Activated CD8-positive, alpha-beta memory T cell treated with anti-CD3 and anti-CD28 coated beads for 24 hours (primary cell): ENCODE data around the gene TYSND1.
"Not testable (repeated sequence)": the region's sequence is repeated elsewhere in the genome, so short reads cannot be mapped to it uniquely, and the experiment has no call there.

Source experiments
- DNase-seq: peaks from one replicate; pipeline ENCODE4 v3.0.0-alpha.2; 2020

Gene TYSND1

DNA sequence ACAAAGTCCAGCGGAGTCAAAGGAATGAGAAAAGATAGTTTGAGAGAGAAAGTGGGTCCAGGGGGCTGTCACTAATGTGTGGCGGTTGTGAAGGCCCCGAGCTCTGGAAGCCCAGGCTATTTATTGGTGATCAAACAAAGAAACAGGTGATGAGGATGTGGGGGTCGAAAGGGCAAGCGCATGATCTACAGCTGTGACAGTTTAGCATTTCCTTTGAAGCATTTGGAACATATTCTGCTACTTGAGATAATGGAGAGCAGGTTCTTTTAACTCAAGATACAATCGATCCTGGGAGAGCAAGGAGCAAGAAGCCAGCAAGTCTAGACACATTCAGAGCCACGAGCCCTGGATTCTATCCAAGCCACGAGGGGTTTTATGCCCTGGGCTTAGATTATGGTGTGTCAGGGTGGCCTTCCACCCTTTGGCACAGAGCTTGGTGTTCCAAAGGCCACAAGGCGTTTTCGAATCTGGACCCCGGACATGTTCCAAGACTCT lies 45.4 kb downstream of the TYSND1 start:
- DNase-seq, result not testable (repeated sequence)

DNA sequence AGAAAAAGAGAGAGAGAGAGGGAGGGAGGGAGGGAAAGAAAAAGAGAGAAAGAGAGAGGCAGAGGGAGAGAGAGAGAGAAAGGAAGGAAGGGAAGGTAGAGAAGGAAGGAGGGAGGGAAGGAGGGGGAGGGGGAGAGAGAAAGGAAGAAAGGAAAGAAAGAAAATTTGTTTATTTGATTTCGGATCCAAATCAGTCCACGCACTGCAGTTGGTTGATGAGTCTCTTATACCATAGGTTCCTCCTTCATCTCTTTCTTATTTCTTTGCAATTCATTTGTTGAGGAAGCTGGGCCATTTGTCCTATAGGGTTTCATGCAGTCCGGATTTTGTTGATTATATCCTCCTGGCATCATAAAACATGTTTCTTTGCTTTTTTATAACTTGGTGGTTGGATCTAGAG lies 48.2 kb downstream of the TYSND1 start:
- no peak for DNase-seq

DNA sequence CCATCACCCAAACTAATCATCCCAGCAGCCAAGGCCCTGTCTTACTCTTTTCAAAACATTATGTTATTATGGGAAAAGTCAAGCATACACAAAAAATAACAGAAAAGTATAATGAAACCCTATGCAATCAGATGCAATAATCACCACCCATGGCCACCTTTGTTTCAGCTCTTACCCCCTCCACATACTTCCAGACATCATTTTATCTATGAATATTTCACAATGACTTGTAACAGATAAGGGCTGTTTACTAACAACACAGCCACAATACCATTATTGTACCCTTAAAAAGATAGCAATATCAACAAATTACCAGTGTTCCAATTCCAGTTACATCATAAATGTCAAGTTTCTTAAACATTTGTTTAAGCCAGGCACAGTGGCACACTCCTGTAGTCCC lies 49.0 kb downstream of the TYSND1 start:
- no peak for DNase-seq

DNA sequence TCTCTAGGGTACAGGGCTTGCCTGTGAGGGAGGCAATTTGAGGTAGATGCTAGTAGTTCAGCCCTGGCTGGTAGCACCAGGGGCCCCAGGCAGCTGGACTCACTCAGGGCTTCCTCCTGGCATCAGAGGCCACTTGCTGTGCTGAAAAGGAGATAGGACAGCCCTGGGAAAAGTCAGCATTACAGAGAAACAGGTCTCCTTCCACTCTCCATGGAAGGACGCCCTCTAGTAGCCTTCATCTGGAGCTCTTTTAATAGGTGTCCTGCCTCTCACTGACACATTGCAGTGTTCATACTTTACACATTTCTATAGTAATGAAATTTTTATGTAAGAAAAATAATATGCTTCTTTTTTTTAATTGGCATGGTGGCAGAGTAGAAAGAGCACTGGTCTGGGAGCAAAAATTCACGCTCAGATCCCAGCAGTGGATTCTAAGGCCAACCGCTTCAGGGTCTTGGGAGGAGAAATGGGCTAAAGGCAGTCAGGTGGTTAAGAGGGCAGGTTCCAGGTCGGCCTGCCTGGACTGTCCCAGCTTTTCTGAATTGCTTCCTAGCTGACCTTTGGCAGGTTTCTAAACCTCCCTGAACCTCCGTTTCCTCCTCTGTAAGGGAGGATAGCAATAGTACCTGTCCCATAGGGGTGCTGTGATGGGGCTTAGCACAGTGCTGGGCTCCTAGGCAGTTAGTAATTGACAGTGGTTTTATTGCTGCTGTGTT lies 49.6 kb downstream of the TYSND1 start:
- DNase-seq, result no peak

DNA sequence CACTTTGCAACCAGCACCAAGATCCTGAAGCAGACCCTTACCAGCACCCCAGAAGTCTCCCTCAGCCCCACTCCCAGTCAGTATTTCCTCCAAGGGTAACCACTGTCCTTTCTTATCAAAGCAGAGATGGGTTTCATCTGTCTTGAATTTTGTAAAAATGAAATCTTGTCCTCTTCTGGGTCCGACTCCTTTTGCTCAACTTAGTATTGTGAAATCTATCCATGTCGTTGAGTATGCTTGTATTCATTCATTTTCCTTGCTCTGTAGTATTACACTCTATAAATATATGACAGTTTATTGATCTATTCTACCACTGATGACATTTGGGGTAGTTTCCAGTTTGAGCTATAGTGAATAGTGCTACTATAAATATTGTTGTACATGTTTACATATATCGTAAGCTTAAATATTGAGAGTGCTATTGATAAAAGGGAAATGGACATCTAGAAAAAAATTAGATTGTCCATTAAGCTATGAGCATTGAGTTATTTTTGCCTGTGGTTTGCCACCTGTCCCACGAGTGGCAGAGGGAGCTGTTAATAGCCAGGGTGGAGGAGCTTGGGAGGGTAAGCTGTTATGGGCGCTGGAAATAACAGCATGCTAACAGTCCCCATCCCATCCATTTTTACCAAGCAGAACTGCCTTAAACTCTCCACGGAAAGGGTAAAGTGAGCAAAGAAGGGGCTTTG lies 50.3 kb downstream of the TYSND1 start:
- DNase-seq, result no peak

DNA sequence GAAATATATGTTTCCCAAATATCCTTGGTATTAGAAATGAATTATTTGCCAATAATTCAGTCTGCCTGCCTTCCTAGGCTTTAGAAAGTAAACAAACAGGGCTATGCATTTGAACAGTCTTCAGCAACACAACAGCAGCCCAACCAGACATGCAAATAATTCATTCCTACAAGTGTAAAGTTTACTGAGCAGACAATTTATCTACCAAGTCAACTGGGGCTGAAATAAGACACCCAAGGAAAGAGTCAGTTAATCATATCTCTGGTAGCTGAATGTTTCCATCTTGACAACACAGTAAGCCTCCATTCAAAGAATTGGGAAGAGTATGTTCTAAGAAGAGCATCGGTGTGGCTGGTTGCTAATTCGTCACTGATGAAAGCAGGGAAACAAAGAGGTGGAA lies 52.2 kb downstream of the TYSND1 start:
- DNase-seq, result no peak

DNA sequence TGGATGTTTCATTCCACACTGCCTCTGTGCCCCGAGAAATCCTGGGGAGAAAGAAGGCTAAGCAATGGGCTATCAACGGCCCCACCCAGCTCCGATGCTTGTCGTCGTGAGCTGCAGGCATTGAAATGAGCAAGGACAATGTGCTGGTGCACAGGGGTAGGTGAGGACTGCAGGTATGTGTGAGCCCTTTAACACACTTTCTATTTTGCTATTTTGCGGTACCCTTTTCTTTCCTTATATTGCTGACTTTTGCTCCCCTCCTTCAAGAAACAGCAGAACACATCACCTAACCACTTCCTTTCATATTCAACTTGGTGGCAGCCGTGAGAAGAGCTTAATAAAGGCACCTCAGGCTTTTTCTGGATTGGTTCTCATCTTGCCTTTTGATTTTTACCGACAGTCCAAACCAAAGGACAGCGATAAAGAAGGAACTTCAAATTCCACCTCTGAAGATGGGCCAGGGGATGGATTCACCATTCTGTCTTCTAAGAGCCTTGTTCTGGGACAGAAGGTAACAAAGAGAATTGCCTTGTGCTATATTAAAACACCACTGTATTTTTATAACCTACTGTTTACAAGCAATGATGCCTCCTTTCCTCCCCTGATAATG lies 53.1 kb downstream of the TYSND1 start:
- DNase-seq, result peak; percentile 63

DNA sequence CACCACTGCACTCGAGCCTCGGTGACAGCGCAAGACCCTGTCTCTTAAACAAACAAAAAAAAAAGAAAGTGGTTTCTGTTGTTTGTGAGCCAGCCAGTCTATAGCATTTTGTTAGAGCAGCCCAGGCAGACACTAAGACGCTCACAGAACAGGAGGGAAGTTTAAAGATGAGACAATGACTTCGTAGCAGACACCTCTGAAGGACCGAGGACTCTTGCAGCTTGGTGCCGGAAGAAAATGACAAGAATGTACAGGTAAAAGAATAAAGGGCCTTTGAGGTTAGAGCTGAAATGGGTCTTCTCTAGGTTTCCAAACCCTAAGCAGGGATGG lies 54.1 kb downstream of the TYSND1 start:
- DNase-seq, result no peak

DNA sequence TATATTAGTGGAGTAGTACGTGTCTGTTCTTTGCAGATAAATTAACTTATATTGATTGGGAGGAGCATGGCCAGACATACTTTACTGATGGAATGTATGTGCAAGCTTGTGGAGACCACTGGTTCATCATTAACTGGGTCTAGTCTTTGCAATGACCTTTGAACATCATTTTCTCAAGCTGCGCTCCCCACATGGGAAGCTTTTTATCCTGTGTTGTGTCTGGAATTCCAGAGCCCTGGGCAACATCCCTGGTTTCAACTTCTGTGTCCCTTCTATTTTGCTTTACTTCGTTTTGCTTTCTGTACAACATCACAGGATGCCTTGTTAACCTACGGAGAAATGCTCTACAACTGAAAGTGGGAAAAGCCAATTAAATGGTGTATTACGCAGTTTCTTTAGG lies 55.5 kb downstream of the TYSND1 start:
- no peak for DNase-seq

DNA sequence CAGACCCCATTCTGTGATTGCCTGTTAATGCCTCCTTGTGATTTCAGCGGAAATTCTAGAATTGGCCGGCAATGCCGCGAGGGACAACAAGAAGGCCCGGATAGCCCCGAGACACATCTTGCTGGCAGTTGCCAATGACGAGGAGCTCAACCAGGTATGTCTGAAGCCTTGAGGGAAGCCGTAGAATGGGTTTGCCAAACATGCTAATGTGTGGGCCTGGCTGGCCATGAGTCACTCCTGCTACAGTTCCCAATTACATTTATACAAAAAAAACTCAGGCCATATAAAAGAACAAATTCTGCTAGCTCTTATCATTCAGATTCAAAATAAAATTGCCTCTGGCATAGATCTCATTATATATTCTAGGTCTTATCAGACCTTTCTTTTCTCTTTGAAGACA lies 56.5 kb downstream of the TYSND1 start:
- no peak for DNase-seq

DNA sequence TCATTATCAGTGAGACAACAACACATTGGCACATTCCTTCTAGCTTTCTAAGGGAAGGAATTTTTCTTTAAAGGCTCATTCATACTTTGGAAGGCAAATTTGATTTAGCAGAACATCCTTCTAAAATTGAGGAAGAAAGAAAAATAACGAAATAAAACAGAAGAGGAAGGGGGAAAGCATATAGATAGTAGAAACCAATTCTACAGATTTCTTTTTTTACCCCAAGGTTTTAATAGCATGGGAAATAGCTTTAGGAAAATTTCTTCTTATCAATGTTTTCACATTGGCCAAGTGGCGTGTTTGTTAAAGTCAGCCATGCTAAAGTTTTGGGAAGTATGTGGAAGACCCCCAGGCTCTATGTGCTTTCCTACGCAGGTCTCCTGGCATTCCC lies 58.2 kb downstream of the TYSND1 start:
- DNase-seq, result no peak
